HG03575 (cell line): ENCODE measurements around the gene PMVK.
"Not testable (repeated sequence)": the region's sequence is repeated elsewhere in the genome, so short reads cannot be mapped to it uniquely, and the experiment has no call there.

ENCODE experiments used
- ATAC-seq: cut with Tn5 transposase; IDR thresholded peaks from one replicate; pipeline ENCODE4 v1.9.1; 2021; ENCODE audit not compliant: unreplicated experiment, insufficient number of reproducible peaks, low FRiP score; ENCODE audit errors: extremely low read depth

Gene PMVK

GRCh38 chr1:154936555-154937084 lies at the start of gene PMVK:
Gene PMVK (minus strand): TSS chr1:154936719. CDS start chr1:154936685, 34 bp downstream.
- no peak for ATAC-seq

DNA sequence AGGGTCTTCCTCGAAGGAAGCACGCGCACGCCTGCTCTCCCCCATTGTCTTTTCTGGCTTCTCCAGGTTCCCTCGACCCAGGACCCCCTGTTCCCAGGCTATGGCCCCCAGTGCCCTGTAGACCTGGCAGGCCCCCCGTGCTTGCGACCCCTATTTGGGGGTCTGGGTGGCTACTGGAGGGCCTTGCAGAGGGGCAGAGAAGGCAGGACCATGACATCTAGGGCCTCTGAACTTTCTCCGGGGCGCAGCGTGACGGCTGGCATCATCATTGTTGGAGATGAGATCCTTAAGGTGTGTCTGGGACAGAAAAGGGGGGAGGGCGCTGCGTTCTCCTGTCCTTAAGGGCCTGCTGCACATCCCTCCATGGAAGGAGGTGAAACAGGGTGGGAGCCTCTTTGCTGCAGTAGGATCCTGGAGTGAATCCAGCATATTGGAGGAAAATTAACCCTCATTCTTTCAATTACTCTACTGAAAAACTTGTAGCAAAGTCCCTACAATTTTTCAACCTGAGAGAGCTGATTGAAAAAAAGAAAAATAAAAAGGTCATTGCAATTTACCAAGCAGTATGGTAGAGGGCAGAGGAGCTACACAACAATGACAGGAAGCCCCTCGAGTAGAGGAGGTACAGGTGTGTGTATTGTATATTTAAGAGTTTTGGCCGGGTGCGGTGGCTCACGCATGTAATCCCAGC lies 47.4 kb upstream of the PMVK start:
- ATAC-seq, result no peak

- peak; percentile 70 for ATAC-seq
These were observed 46.6 kb upstream of the PMVK start, which contains the start of gene FLAD1 for GRCh38 chr1:154982897-154983648. Gene FLAD1 (plus strand): TSS chr1:154983344. CDS start chr1:154983695, 351 bp downstream.

- ATAC-seq, result no peak
These were observed 45.8 kb upstream of the PMVK start for GRCh38 chr1:154982341-154982740.

GRCh38 chr1:154978360-154978759 lies 41.8 kb upstream of the PMVK start:
- ATAC-seq, result no peak

DNA sequence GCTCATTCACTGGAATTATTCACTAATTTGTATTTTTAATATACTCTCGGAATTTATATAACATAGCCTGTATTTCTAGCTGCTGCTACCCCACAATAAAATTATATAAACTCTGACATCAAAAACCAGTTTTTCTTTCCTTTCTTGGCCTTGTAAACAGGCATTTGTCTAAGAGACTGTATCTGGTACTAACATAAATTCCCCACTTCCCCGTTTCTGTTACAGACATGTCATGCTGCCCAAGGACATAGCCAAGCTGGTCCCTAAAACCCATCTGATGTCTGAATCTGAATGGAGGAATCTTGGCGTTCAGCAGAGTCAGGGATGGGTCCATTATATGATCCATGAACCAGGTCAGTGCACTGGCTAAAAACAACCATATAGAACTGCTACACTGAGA lies 41.2 kb upstream of the PMVK start:
- ATAC-seq, result not testable (repeated sequence)

- ATAC-seq, result no peak
These were observed 39.0 kb upstream of the PMVK start for GRCh38 chr1:154975409-154976059.

GRCh38 chr1:154974808-154975408 lies 38.4 kb upstream of the PMVK start:
- peak; percentile 24 for ATAC-seq

- peak; percentile 36 for ATAC-seq
These were observed 37.7 kb upstream of the PMVK start, which contains the start of gene CKS1B for GRCh38 chr1:154974102-154974807. Gene CKS1B (plus strand): TSS chr1:154974681. CDS start chr1:154974746, 65 bp downstream.

DNA sequence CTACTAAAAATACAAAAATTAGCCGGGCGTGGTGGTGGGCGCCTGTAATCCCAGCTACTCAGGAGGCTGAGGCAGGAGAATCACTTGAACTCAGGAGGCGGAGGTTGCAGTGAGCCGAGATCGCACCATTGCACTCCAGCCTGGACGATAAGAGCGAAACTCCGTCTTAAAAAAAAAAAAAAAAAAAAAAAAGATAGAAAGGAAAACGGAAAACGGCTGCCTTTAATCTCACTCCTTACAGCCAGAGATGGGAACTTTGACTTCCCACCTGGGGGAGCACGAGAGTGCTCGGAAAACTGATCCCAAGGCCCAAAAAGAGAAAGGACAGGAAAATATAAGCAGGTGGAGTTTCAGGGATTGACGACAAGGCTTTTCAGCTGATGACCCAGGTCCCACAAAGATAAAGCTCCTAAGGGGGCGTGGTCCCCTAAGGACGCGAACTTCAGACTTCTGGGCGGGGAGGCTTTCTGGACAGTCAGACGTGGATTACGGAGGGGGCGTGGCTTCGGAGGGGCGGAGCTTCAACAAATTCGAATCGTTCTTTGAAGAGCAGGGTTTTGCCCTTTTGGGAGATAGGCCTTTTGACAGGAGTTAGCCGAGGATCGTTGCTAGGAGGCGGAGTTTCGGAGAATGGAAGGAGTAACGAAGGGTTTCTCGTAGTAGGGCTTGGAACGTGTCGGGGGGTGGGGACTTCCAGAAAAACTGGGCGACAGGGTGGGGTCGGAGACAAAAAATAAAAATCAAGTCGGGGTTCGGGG lies 37.0 kb upstream of the PMVK start:
- no peak for ATAC-seq

- ATAC-seq, result no peak
These were observed 36.2 kb upstream of the PMVK start for GRCh38 chr1:154972517-154973343.

DNA sequence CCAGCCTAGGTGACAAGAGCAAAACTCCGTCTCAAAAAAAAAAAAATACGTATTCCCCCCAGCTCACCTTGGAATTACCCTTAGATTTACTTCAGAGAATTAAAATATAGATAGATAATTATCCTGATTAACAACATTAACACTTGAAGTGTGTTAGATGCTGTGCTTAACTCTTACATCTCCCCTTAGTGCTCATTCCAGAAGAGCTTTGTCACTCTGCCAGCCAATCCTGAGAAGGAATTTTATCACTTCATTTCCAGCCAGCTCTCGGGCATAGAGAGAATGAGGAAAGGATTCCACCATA lies 35.6 kb upstream of the PMVK start:
- ATAC-seq, result no peak

- no peak for ATAC-seq
These were observed 35.0 kb upstream of the PMVK start for GRCh38 chr1:154971341-154971998.

GRCh38 chr1:154970631-154971340 lies 34.3 kb upstream of the PMVK start, which contains the start of gene SHC1:
Gene SHC1 (minus strand): TSS chr1:154970747. CDS start chr1:154970526, 221 bp downstream.
- no peak for ATAC-seq

GRCh38 chr1:154969860-154970452 lies 33.4 kb upstream of the PMVK start:
- ATAC-seq, result no peak

DNA sequence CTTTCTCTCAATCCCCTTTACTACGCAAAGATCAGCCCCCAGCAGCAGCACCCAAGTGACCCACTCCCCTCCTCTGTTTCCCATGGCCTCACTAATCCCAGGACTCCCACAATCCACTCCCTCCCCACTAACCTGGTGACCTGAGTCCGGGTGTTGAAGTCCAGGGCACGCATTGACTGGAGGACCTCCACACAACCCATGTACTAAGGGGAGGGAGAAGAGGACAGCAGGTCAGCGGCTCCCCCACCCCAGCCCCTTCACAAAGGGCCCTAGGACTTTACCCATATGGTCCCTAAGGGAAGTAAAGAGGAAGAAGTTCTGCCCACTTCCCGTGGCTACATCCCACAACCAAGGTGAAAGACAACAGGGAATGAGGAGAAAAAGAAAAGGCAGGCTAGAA lies 32.7 kb upstream of the PMVK start:
- no peak for ATAC-seq
